HepG2 (cell line): ENCODE measurements around the gene LMNA. TPM values are rescaled to one million over a fixed set of nuclear protein-coding genes. Genes with fewer than 3 reads are reported as not detected.

ENCODE experiments used
- ARID2 ChIP-seq: sonication (generic); formaldehyde crosslinking; IDR thresholded peaks from 2 replicates; pipeline ENCODE4 v1.8.1; 2022; ENCODE audit warnings: mild to moderate bottlenecking, missing genetic modification reagents, borderline replicate concordance
- HDAC2 ChIP-seq: sonication (generic); formaldehyde crosslinking; IDR thresholded peaks from 2 replicates; pipeline ENCODE4 v1.4.0; 2020; ENCODE audit warnings: missing genetic modification reagents
- HOXA7 ChIP-seq: sonication (generic); formaldehyde crosslinking; IDR thresholded peaks from 2 replicates; pipeline ENCODE4 v1.8.1; 2022; ENCODE audit warnings: mild to moderate bottlenecking, missing genetic modification reagents, moderate library complexity
- IRX3 ChIP-seq: sonication (generic); formaldehyde crosslinking; IDR thresholded peaks from 2 replicates; pipeline ENCODE4 v1.8.1; 2023; ENCODE audit warnings: mild to moderate bottlenecking, low read depth, missing genetic modification reagents, borderline replicate concordance
- JUND ChIP-seq: sonication (generic); formaldehyde crosslinking; IDR thresholded peaks from 2 replicates; pipeline ENCODE4 v1.8.0; 2022; ENCODE audit warnings: mild to moderate bottlenecking, missing genetic modification reagents
- KDM3A ChIP-seq: IDR thresholded peaks from 2 replicates; pipeline ENCODE4 v1.6.1; 2018; ENCODE audit warnings: low read depth, missing compliant biosample characterization
- MTA1 ChIP-seq: sonication (generic); formaldehyde crosslinking; IDR thresholded peaks from 2 replicates; pipeline ENCODE4 v1.4.0; 2020; ENCODE audit warnings: missing genetic modification reagents, mild to moderate bottlenecking, borderline replicate concordance
- MXI1 ChIP-seq: IDR thresholded peaks from 3 replicates; pipeline ENCODE4 v1.6.1; 2012; ENCODE audit warnings: low read depth, low read length, inconsistent platforms, borderline replicate concordance
- NCOA1 ChIP-seq: sonication (generic); formaldehyde crosslinking; IDR thresholded peaks from 2 replicates; pipeline ENCODE4 v1.9.0; 2021; ENCODE audit warnings: missing genetic modification reagents
- POGZ ChIP-seq: sonication (generic); formaldehyde crosslinking; IDR thresholded peaks from 2 replicates; pipeline ENCODE4 v1.4.0; 2020; ENCODE audit warnings: mild to moderate bottlenecking, missing genetic modification reagents
- SATB2 ChIP-seq: sonication (generic); formaldehyde crosslinking; IDR thresholded peaks from 2 replicates; pipeline ENCODE4 v1.5.0; 2020; ENCODE audit warnings: missing genetic modification reagents
- SRY ChIP-seq: sonication (generic); formaldehyde crosslinking; IDR thresholded peaks from 2 replicates; pipeline ENCODE4 v1.8.0; 2022; ENCODE audit warnings: mild to moderate bottlenecking, missing genetic modification reagents
- ZNF446 ChIP-seq: sonication (generic); formaldehyde crosslinking; IDR thresholded peaks from 2 replicates; pipeline ENCODE4 v1.5.0; 2020; ENCODE audit warnings: mild to moderate bottlenecking, missing genetic modification reagents
- ZNF546 ChIP-seq: sonication (generic); formaldehyde crosslinking; conservative IDR thresholded peaks from 2 replicates; pipeline ENCODE4 v1.8.1; 2023; ENCODE audit warnings: mild to moderate bottlenecking, missing genetic modification reagents
- ZNF556 ChIP-seq: sonication (generic); formaldehyde crosslinking; IDR thresholded peaks from 2 replicates; pipeline ENCODE4 v1.4.0; 2020; ENCODE audit warnings: mild to moderate bottlenecking, missing genetic modification reagents, borderline replicate concordance
- polyA plus RNA-seq, 8 experiments: library from polyadenylated mRNA; depleted of rRNA in 3 of 8; stranded (reverse) in 7 of 8; unstranded in 1 of 8; fragments of >200 nt; fragmentation: Illumina TruSeq in 4 of 8; extraction: Trizol in 4 of 8; gene quantifications; 2 replicates each; pipeline versions ENCODE4 v1.2.1 to v1.2.3, GENCODE V29; 2011 to 2016; ENCODE audit warnings: low read depth in 4 of 8, missing spikeins in 1 of 8, mixed read lengths in 1 of 8; ENCODE audit not compliant: insufficient read depth in 1 of 8
- total RNA-seq, 5 experiments: library from RNA; depleted of rRNA; stranded (reverse); fragments of >200 nt; fragmentation: Illumina TruSeq; extraction: Trizol; gene quantifications; 2 replicates each; pipeline ENCODE4 v1.2.3, GENCODE V29; 2016; ENCODE audit warnings: low read depth in 1 of 5
- TF ChIP-seq, protein P1 (sequence below): sonication (generic); formaldehyde crosslinking; IDR thresholded peaks from 2 replicates; pipeline ENCODE4 v1.4.0; 2020; ENCODE audit warnings: missing genetic modification reagents
- TF ChIP-seq, protein P2 (sequence below): IDR thresholded peaks from 2 replicates; pipeline ENCODE4 v1.6.1; 2016
- TF ChIP-seq, protein P3 (sequence below): sonication (generic); formaldehyde crosslinking; IDR thresholded peaks from 2 replicates; pipeline ENCODE4 v1.4.0; 2020; ENCODE audit warnings: missing genetic modification reagents, borderline replicate concordance
- TF ChIP-seq, protein P4 (sequence below): IDR thresholded peaks from 2 replicates; pipeline ENCODE4 v1.6.1; 2012; ENCODE audit warnings: inconsistent platforms
- TF ChIP-seq, protein P5 (sequence below): sonication (generic); formaldehyde crosslinking; IDR thresholded peaks from 2 replicates; pipeline ENCODE4 v1.4.0; 2020; ENCODE audit warnings: missing genetic modification reagents
- TF ChIP-seq, protein P6 (sequence below): IDR thresholded peaks from 2 replicates; pipeline ENCODE4 v1.6.1; 2016; ENCODE audit warnings: mild to moderate bottlenecking, missing biosample characterization, missing genetic modification reagents

Gene LMNA
- total and polyA plus RNA-seq, 2 of the 13 experiments (the other 11 are each of a cell fraction or from before 2014, with no cell fraction given), result 107 to 225 TPM

DNA sequence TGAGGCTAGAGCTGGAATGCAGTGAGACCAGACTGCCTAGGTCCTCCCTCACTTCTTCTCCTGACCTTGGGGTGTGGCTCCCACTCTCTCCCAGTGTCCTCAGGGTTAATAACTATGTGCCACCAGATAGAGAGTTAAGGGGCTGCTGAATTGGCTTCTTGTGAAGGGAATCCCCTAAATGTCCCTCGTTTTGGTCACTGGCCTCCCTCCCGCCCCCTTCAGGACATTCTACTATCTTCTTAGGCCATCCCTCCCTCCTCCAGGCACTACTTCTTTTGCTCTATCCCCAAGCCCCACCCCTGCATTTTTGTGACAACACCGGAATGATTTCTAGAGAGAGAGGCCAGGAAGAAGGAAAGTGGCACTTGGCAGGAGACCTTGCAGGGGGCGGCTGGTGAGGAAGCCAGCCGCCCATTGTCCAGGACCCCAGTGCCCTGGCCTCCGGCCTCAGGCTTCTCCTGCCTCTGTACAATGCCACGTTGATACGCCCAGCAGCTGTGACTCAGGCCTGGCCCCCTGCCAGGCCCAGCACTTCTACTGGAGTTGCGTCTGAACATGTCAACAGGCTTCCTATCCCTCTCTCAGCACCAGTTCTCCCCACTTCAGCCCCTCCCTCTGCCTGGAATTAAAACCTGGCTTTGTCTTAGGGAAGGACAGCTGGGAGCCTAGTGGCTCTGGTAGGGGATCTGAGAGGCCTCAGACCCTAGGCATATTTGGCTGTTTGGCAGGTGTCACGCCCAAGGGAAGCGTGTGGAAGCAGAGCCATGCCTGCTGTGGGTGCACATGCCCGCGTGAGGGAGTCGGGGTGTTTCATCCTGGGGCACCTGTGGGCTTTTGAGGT lies 9.1 kb downstream of the LMNA start (continued):
- TF ChIP-seq SRY (CRISPR knock-in tag) (no peak), KDM3A (no peak), NCOA1 (CRISPR knock-in tag) (no peak), MTA1 (CRISPR knock-in tag) (peak; percentile 70; the same call in 1 of the 2 replicates), IRX3 (no peak), ZNF446 (CRISPR knock-in tag) (no peak), ZNF546 (no peak), HOXA7 (CRISPR knock-in tag) (no peak), JUND (CRISPR knock-in tag) (peak; percentile 68), ZNF556 (no peak), HDAC2 (CRISPR knock-in tag) (peak; percentile 37; the same call in 1 of the 2 replicates), SATB2 (CRISPR knock-in tag) (no peak), ARID2 (CRISPR knock-in tag) (no peak), MXI1 (peak; percentile 91; the same call in 1 of the 3 replicates), POGZ (no peak)
- TF ChIP-seq, protein P1, sequence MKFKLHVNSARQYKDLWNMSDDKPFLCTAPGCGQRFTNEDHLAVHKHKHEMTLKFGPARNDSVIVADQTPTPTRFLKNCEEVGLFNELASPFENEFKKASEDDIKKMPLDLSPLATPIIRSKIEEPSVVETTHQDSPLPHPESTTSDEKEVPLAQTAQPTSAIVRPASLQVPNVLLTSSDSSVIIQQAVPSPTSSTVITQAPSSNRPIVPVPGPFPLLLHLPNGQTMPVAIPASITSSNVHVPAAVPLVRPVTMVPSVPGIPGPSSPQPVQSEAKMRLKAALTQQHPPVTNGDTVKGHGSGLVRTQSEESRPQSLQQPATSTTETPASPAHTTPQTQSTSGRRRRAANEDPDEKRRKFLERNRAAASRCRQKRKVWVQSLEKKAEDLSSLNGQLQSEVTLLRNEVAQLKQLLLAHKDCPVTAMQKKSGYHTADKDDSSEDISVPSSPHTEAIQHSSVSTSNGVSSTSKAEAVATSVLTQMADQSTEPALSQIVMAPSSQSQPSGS (CRISPR knock-in tag), result peak; percentile 62; the same call in 1 of the 2 replicates
- TF ChIP-seq, protein P2, sequence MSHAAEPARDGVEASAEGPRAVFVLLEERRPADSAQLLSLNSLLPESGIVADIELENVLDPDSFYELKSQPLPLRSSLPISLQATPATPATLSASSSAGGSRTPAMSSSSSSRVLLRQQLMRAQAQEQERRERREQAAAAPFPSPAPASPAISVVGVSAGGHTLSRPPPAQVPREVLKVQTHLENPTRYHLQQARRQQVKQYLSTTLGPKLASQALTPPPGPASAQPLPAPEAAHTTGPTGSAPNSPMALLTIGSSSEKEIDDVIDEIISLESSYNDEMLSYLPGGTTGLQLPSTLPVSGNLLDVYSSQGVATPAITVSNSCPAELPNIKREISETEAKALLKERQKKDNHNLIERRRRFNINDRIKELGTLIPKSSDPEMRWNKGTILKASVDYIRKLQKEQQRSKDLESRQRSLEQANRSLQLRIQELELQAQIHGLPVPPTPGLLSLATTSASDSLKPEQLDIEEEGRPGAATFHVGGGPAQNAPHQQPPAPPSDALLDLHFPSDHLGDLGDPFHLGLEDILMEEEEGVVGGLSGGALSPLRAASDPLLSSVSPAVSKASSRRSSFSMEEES (CRISPR knock-in tag), result no peak
- TF ChIP-seq, protein P3, sequence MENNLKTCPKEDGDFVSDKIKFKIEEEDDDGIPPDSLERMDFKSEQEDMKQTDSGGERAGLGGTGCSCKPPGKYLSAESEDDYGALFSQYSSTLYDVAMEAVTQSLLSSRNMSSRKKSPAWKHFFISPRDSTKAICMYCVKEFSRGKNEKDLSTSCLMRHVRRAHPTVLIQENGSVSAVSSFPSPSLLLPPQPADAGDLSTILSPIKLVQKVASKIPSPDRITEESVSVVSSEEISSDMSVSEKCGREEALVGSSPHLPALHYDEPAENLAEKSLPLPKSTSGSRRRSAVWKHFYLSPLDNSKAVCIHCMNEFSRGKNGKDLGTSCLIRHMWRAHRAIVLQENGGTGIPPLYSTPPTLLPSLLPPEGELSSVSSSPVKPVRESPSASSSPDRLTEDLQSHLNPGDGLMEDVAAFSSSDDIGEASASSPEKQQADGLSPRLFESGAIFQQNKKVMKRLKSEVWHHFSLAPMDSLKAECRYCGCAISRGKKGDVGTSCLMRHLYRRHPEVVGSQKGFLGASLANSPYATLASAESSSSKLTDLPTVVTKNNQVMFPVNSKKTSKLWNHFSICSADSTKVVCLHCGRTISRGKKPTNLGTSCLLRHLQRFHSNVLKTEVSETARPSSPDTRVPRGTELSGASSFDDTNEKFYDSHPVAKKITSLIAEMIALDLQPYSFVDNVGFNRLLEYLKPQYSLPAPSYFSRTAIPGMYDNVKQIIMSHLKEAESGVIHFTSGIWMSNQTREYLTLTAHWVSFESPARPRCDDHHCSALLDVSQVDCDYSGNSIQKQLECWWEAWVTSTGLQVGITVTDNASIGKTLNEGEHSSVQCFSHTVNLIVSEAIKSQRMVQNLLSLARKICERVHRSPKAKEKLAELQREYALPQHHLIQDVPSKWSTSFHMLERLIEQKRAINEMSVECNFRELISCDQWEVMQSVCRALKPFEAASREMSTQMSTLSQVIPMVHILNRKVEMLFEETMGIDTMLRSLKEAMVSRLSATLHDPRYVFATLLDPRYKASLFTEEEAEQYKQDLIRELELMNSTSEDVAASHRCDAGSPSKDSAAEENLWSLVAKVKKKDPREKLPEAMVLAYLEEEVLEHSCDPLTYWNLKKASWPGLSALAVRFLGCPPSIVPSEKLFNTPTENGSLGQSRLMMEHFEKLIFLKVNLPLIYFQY, result no peak
- TF ChIP-seq, protein P4, sequence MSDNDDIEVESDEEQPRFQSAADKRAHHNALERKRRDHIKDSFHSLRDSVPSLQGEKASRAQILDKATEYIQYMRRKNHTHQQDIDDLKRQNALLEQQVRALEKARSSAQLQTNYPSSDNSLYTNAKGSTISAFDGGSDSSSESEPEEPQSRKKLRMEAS, result peak; percentile 73; the same call in 1 of the 2 replicates
- TF ChIP-seq, protein P5, sequence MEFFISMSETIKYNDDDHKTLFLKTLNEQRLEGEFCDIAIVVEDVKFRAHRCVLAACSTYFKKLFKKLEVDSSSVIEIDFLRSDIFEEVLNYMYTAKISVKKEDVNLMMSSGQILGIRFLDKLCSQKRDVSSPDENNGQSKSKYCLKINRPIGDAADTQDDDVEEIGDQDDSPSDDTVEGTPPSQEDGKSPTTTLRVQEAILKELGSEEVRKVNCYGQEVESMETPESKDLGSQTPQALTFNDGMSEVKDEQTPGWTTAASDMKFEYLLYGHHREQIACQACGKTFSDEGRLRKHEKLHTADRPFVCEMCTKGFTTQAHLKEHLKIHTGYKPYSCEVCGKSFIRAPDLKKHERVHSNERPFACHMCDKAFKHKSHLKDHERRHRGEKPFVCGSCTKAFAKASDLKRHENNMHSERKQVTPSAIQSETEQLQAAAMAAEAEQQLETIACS, result no peak
- TF ChIP-seq, protein P6, sequence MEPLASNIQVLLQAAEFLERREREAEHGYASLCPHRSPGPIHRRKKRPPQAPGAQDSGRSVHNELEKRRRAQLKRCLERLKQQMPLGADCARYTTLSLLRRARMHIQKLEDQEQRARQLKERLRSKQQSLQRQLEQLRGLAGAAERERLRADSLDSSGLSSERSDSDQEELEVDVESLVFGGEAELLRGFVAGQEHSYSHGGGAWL, result no peak
